H1 (cell line): ENCODE results near the gene ZNF106. TPM values are rescaled to one million over a fixed set of nuclear protein-coding genes. Genes with fewer than 3 reads are reported as not detected.

Experiments used
- ASH2L ChIP-seq: fragments of 200-600, 300-600 bp; sonication (generic); IDR thresholded peaks from one replicate; pipeline ENCODE4 v1.7.1; 2017; ENCODE audit warnings: low read length
- CEBPB ChIP-seq: IDR thresholded peaks from 2 replicates; pipeline ENCODE4 v1.6.1; 2012; ENCODE audit warnings: low read depth, low read length
- CHD7 ChIP-seq: fragments of 300-600 bp; sonication (generic); IDR thresholded peaks from 2 replicates; pipeline ENCODE4 v1.7.1; 2012; ENCODE audit warnings: low read length, moderate library complexity, mild to moderate bottlenecking, inconsistent platforms; ENCODE audit not compliant: insufficient replicate concordance
- EZH2 ChIP-seq: fragments of 200-600 bp; sonication (generic); IDR thresholded peaks from 2 replicates; pipeline ENCODE4 v1.7.1; 2012; ENCODE audit warnings: low read depth, mild to moderate bottlenecking, moderate library complexity, low read length, inconsistent platforms; ENCODE audit not compliant: severe bottlenecking
- JUND ChIP-seq: IDR thresholded peaks from 2 replicates; pipeline ENCODE4 v1.6.1; 2011; ENCODE audit warnings: mild to moderate bottlenecking, improper control_type of control experiment, low read length
- SP1 ChIP-seq: IDR thresholded peaks from 2 replicates; pipeline ENCODE4 v1.6.1; 2011; ENCODE audit warnings: low read depth, low read length
- TBP ChIP-seq: IDR thresholded peaks from 2 replicates; pipeline ENCODE4 v1.6.1; 2011; ENCODE audit warnings: low read depth, low read length, improper control_type of control experiment
- TEAD4 ChIP-seq: IDR thresholded peaks from 2 replicates; pipeline ENCODE4 v1.6.1; 2012; ENCODE audit warnings: low read depth, low read length, inconsistent platforms, mixed read lengths
- polyA plus RNA-seq, 7 experiments: library from polyadenylated mRNA; depleted of rRNA in 3 of 7; stranded (reverse) in 5 of 7; unstranded in 2 of 7; fragments of >200 nt in 5 of 7; fragments of 200-250 nt in 2 of 7; gene quantifications; 1 replicate in 5 of 7; 2 replicates in 1 of 7; 4 replicates in 1 of 7; pipeline versions ENCODE4 v1.2.1 to v1.2.3, GENCODE V29; 2011 to 2013; ENCODE audit warnings: missing spikeins in 2 of 7, mixed read lengths in 2 of 7
- total RNA-seq: library from RNA; stranded (reverse); fragmentation: NEBNext Ultra II Directional; extraction: Animal tissue kit (Norgen Biotek cat#: 25700); gene quantifications from 2 replicates; pipeline ENCODE4 v1.2.1, GENCODE V29; 2021

Gene ZNF106
- total and polyA plus RNA-seq, 2 of the 8 experiments (the other 6 are each of a cell fraction or from before 2014, with no cell fraction given) = 18.2 to 62.0 TPM

GRCh38 chr15:42508263-42508690 is 17.3 kb upstream of the ZNF106 start (continued):
- no peak for TF ChIP-seq CHD7
- no peak for TF ChIP-seq TBP
- no peak for TF ChIP-seq TEAD4
- TF ChIP-seq EZH2 = no peak
- no peak for TF ChIP-seq SP1
- no peak for TF ChIP-seq CEBPB
- no peak for TF ChIP-seq ASH2L
- TF ChIP-seq JUND = no peak
